GM10266 (cell line): ENCODE measurements around the gene RTL10.
"Not testable (repeated sequence)": the region's sequence is repeated elsewhere in the genome, so short reads cannot be mapped to it uniquely, and the experiment has no call there.

Experiments used
- DNase-seq: peaks from one replicate; pipeline ENCODE4 v3.0.0; 2012; ENCODE audit errors: extremely low spot score
- TF ChIP-seq, protein P1 (sequence below): IDR thresholded peaks from 2 replicates; pipeline ENCODE4 v1.5.1; 2012; ENCODE audit warnings: mild to moderate bottlenecking, low read depth; ENCODE audit not compliant: control insufficient read depth, insufficient read depth; ENCODE audit errors: missing control alignments

The RTL10 gene

DNA sequence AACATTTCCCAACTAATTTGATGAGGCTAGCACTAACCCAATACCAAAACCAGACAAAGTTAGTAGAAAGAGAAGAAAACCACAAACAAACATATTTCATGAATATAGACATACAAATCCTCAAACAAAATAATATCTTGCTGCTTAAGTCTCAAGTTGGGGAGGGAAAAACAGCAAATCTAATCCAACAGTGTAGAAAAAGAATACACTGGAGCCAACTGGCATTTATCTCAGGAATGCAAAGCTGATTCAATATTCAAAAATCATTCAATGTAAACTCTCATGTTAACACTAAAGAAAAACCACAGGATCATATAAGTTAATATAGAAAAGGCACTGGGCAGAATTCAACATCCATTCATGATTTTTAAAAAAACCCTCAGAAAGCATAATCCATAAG lies 18.2 kb downstream of the RTL10 start:
- DNase-seq: no peak
- TF ChIP-seq, protein P1, sequence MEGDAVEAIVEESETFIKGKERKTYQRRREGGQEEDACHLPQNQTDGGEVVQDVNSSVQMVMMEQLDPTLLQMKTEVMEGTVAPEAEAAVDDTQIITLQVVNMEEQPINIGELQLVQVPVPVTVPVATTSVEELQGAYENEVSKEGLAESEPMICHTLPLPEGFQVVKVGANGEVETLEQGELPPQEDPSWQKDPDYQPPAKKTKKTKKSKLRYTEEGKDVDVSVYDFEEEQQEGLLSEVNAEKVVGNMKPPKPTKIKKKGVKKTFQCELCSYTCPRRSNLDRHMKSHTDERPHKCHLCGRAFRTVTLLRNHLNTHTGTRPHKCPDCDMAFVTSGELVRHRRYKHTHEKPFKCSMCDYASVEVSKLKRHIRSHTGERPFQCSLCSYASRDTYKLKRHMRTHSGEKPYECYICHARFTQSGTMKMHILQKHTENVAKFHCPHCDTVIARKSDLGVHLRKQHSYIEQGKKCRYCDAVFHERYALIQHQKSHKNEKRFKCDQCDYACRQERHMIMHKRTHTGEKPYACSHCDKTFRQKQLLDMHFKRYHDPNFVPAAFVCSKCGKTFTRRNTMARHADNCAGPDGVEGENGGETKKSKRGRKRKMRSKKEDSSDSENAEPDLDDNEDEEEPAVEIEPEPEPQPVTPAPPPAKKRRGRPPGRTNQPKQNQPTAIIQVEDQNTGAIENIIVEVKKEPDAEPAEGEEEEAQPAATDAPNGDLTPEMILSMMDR: no peak

GRCh38 chr22:19834599-19834998 lies 20.1 kb downstream of the RTL10 start:
- TF ChIP-seq, protein P1: no peak
- DNase-seq: no peak

DNA sequence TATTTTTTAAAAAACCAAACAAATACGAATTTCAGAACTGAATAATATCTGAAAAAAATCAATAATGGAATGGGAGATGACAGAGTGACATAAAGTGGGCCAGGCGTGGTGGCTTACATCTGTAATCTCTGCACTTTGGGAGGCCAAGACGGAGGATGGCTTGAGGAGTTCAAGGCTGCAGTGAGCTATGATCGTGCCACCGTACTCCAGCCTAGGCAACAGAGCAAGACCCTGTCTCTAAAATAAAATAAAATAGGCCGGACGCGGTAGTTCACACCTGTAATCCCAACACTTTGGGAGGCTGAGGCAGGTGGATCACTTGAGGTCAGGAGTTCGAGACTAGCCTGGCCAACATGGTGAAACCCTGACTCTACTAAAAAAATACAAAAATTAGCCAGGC lies 21.3 kb downstream of the RTL10 start:
- DNase-seq: not testable (repeated sequence)

DNA sequence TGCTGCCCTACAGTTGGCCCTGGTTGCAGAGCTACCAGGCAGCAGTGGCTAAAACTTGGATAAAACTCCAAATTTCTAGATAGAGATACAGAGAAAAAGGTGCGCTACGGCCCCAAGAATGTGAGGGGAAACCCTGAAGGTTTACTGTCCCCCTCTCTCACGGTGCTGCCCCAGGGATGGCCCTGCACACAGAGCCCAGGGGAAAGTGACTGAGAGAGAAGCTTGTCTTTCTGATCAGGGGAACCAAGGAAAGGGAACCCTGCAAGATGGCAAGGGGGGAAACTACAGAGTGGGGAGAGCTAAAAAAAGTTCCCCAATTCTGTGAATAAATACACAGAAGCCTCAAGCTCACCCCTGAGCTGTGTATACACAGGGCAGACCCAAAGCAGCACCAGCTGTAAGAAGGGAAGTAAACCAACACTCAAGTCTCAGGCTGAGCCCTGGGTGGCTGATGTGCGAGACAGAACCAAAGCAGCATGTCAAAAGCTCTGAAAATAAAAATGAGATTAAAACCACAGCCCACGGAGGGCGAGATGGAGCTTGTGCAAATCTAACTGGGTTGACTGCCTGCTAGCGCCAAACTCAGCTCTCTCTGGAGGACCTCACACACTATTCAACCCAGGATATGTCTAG lies 22.1 kb downstream of the RTL10 start:
- DNase-seq: no peak
- TF ChIP-seq, protein P1: no peak

GRCh38 chr22:19831979-19832378 lies 22.7 kb downstream of the RTL10 start:
- DNase-seq: not testable (repeated sequence)

GRCh38 chr22:19831016-19831415 lies 23.7 kb downstream of the RTL10 start:
- no peak for DNase-seq
- TF ChIP-seq, protein P1: no peak

GRCh38 chr22:19828035-19828401 lies 26.7 kb downstream of the RTL10 start:
- TF ChIP-seq, protein P1: no peak

GRCh38 chr22:19827341-19828034 lies 27.2 kb downstream of the RTL10 start:
- TF ChIP-seq, protein P1: no peak
- DNase-seq: no peak

More at GRCh38 chr22:19828035-19828401, 26.7 kb downstream of the RTL10 start:
- DNase-seq: no peak
